NOMO-1 treated with DMSO at 0.1 percent for 48 hours (cell line): ENCODE results near the gene FOXO6.

Experiments used
- DNase-seq: peaks from one replicate; lab custom pipeline; 2025; ENCODE audit not compliant: unreplicated experiment; lab: John Stamatoyannopoulos, UW

FOXO6 gene

DNA sequence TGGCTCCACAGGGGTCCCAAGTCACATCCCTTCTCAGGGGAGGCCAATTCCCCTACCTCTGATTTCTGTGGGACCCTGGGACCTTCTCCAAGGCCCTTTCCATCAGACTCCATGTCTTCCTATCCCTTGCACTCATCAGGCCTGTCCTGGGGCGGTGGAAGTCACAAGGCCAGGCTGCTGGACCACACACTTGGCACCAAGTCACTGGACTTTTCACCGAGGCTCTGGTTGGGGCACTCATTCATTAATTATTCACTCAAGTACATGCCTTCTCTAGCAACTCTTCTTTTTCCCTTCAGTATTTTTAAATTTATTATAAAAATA is 11.2 kb upstream of the FOXO6 start:
- no peak for DNase-seq

DNA sequence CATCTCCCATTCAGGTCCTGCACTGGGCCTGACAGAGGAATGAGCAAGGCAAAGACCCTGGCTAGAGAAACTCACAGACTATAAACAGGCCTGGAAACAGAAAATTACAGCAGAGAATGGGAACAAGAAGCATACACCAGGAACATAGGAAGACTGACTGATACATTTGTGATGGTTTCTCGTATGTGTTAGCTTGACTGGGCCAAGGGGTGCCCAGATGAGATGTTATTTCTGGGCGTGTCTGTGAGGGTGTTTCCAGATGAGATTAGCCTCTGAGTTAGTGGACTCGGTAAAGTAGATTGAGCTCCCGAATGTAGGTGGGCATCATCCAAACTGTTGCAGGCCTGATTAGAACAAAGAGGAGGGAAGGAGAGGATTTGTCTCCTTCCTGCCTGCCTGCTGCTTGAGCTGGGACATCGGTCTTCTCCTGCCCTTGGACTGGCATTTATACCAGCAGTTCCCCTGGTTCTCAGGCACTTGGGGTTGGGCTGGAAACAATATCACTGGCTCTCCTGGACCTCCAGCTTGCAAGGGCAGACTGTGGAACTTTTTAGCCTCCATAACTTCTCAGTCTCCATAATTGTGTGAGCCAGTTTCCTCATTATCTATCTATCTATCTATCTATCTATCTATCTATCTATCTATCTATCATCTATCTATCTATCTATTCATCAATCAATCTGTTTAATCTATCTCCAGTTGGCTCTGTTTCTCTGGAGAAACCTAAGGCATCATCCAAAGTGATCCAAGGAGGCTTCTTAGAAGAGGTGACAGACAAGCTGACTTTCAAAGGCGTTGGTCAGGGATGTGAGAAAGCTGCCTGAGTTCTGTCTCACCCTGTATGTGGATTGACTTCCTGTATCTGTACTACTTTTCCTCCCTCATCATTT is 9.7 kb upstream of the FOXO6 start:
- DNase-seq, result no peak

DNA sequence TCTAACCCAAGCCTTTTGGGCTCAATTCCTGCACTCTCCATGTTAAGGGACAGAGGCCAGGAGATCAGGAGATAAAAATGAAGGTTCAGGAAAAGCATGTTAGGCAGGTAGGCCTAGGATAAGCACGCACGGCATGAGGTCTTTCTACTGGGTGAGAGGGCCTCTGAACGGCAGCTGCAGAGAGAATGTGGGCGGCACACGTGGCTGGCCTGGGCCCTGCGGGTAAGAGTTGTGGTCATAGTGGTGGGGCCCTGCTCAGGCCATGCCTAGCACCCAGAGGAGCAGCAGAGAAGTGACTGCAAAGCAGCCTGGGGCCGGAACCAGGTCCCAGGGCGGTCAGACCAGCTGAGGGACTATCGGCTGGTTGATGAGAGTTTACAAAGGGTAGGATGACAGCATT is 7.5 kb upstream of the FOXO6 start:
- DNase-seq, result peak; percentile 74

DNA sequence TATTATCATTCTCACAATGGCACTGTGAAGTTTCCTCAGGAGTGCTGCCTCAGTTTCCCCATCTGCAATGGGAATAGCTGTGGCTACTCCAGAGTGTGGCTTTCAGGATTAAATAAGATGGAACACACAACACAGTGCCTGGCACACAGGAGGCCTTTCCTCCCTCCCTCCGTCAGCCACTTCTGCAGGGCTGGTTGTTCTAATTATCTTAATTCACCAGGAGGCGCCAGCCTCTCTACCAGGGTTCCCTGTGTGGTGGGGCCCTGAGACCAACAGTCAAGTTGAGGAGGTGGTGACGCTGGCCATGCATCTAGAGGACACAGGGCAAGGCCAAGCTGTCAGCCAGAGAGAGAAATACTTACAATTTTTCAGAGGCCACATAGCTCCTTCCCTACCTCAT is 6.3 kb upstream of the FOXO6 start:
- no peak for DNase-seq

DNA sequence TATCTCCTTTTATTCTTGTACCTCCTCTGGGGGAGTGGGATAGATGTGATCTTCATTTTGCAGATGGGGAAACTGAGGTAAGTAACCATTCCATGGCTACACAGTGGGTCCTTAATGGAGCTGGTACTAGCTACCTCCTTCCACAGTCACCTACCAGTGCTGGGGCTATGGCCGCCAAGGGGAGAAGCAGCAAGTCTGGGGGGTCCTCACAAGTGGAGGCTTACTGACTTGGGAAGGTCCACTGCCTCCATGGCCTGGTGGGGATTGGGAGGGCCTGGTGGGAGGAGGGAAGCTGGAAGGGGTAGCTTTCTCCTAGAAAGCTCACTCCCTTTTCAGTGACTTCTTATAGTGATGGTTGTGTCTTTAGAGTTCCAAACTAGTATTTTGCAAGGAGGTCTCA is 5.9 kb upstream of the FOXO6 start:
- DNase-seq, result no peak

DNA sequence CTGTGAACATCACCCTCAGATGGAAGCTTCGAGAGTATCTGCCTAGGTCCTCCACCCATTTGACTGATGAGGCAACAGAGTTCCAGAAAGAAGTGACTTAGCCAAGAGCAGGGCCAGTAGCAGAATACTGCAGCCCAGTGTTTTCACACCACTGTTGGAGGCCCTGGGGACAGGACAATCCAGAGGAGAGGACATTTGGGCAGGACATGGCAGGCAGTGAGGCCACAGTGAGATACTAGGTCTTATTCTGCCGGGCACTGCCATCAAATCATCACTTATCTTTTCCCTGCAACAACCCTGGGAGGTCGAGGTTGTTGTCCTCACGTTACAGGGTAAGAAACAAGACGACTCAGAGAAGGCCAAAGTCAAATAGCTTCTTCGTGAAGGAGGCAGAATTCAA is 5.5 kb upstream of the FOXO6 start:
- DNase-seq, result no peak

DNA sequence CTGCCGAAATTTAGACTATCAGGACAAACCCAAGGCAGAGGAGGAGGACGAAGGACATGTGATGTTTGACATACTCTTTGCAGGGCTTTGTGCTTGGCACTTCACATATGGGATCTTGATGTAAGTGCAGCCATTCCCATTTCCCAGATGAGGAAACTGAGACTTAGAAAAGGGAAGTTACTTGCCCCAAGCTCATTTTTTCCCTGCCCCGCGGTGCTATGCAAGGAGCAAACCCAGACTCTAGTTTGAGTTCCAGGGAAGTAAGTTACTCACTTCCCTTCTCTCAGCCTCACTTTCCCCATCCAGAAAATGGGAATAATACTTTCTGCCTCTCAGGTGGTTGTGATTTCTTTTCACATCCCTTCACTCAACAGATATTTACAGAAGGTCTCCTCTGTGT is 4.5 kb upstream of the FOXO6 start:
- no peak for DNase-seq

DNA sequence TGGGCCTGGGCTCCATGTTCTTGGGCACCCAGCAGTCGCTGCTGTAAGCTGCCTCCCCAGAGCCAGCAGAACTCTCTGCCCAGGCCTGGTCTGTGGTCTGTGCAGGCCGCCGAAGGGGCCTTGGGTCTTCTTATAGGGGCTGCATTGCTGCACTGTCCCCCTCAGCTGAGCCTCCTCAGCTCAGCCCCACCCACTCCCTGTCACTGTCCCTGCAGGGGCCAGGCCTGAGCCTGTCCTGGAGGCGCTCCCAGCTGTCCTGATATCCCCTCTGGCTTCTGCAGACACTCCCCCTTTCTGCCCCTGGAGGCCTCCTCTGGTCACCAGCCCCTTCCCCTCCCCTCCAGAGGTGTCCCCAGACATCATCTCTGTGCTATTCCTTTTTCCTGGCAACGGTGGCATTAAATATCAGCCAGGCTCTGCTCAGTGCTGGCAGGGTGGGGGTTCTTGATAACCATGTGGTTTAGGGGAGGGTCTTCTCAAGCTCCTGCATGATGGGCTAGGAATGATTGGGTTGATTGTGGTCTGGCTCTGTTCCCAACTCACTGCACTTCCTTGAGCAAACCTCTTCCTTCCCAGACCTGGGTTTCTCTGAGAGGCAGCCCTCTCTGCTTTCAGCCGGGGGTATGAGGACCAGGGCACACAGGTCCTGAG is 3.7 kb upstream of the FOXO6 start:
- no peak for DNase-seq

DNA sequence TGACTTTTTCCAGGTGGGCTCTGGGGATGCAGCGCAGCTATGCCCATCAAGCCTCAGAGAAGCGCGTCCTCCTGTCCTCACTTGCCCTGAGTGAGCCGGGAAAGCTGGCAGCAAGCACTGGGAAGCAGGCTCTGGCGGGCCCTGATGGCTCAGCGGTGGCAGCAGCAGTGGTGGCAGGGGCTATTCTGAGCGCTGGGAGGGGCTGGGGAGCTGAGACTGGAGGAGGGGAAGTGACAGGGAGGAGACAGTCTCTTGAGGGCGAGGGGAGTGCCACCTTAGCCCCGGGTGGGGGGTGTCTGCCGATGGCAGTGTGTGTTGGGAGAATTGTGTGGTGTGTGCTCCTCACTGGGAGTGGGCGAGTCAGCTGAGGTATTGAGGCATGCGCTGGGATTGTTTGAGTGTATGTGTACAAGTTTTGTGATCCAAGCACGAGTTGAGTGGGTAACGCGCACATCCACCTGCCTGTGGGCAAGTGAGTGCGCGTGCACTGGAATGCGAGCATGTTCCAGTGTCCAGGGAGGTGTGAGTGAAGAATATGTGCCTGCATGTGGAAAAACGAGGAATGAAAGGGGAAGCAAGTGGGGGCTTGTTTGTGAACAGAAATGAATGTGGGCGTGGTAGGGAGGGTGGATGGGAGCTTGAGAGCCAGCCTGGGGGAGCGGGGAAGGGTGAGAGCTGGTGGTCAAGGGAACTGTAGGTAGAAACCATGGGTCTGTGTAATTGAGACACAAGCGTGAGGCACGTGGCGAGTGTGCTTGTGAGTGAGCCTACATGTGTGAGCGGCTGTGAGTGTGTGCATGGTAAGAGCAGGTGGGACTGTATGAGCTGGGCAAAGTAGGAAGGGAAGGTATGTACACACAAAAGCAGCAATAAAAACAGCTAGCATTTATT is 2.9 kb upstream of the FOXO6 start:
- DNase-seq, result no peak

DNA sequence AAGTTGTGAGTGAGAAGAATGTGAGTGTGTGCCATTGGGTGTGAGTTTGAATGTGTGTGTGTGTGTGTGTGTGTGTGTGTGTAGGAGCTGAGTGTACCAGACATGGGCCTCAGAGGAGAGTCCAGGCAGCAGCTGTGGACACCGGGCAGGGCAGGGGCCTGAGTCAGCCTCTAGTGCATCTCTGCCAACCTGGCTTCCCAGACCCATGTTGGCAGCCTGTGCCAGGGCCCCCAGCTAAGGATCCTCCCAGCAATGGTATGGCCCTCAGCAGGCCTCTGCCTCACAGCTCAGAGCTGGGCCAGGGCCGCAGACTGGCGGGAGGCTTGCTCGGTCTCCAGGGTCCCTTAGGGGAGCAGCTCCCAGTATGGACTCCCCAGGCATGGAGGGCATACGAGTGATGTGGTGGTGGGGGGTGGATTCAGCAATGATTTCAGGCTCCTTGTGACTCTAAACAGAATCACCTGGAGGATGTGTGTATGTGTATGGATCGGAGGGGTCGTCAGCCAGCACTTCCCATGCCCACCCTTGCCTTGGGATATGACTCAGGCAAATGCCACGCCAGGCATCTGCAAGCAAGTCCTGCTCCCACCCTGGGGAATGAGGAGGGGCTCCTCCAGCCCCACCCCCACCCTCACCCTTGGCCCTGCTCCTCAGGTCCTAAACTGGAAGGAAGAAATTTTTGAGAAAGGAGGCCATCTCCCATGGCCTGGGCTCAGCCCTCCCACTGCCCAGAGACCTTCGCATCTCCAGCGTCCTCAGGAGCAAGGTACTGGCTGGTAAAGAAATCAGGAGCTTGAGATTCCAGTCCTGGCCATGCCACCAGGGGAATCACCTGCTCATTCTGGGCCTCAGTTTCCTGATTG is 1.8 kb upstream of the FOXO6 start:
- DNase-seq, result no peak

DNA sequence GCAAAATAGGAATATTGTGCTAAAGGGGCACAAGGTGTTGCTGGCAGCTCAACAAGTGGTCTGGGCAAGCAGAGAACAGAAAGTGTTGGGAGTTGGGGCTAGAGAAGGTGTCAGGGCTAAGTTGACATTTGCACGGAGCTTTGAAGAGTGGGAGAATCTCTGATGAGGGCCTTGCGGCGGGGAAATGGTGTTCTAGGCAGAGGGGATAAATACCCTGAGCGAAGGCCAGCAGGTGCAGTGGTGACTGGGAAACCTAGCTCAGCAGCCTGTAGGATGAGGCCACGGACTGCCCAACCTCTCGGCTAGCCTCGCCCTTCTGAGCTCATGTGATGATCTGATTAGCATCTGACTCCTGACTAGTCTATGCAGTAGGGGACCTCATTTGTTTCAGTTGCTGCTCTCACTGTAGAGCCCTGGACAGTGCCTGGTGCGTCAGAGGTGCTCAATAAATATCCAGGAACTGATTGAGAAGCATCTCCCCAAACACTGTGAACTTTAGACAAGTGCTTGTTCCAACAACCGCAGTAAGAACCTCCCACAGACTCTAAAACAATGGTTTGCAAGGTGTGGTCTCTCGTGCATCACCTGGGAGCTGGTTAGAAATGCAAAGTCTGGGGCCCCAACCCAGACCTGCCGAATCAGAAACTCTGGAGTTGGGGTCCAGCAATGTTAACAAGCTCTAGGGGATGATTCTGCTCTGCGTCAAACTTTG is 1.0 kb upstream of the FOXO6 start:
- no peak for DNase-seq

DNA sequence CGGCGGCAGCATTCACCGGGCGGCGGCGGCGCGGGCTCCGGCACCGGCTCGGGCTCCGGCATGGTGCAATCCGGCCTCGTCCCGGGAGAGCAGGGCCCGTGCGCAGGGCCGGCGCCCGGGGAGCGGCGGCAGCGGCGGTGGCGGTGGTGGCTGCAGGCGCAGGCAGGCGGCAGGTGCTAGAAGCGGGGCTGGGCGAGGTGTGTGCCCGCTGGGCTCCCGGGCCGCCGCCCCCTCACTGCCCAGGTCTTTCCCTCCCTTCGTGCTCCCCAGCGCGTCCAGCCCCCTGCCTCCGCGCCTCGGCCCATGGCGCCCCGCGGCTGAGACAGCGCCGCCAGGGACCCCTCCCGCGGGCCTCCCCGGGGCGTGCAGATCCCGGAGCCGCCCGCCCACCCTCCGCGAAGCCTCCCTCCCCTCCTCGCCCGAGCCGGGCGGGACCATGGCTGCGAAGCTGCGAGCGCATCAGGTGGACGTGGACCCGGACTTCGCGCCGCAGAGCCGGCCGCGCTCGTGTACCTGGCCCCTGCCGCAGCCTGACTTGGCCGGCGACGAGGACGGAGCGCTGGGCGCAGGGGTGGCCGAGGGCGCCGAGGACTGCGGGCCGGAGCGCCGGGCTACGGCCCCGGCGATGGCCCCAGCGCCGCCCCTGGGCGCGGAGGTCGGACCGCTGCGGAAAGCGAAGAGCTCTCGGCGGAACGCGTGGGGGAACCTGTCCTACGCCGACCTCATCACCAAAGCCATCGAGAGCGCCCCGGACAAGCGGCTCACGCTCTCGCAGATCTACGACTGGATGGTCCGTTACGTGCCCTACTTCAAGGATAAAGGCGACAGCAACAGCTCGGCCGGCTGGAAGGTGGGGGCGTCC is 492 bp downstream of the FOXO6 start:
- DNase-seq, result no peak

DNA sequence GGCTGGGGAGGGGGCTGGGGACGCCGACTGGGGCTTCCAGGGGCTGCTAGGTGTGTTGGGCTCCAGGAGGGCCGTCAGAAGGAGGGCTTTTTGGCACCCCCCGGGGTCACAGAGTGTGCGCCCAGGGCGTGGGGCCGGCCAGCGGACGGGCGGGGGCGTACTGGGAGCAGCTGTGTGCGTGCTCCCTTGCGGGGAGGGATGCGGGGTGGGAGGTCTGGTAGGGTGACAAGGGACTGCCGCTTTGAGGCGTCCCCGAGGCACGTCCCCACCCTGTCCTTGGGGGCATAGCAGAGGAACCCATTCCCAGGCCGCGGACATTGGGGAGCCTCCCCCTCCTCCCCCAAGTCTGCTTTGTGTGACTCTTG is 1.1 kb downstream of the FOXO6 start:
- no peak for DNase-seq

DNA sequence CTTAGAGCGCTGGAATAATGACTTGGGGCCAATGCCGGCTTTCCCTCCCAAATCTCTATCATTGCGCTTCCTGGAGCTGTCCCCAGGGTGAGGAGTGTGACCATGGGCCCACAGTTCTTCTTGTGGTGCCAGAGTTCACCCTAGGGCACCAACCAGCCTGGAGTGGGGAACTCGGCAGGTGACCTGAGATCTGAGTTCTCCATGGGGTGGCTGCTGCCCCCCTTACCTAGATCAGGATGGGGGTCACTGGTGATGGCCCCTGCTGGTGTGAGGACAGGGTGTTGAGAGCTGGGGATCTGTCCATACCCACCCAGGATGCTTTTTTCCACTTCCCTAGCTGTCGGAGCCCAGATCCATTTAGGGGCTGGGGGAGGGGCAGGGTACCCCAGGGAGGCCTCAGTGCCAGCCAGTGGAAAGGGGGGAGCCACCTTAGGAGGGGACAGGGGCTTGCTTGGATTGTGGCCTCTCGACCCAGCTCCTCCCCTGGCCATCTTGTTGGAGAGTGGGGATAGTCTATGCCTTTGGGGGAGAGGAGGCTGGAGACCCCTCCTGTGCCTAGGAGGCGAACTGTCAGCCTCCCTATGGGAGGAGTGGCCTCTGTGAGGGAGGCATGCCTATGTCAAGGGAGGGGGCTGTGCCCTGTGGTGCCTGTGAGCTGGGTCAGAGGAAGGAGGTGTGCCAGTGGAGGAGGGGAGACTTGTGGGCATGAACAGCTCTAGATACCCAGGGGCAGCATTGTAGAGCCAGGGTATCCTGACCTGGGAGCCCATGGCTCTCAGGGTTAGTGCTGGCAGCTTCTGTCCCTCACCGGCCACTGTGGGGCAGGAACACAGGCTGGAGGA is 1.7 kb downstream of the FOXO6 start:
- DNase-seq, result no peak

DNA sequence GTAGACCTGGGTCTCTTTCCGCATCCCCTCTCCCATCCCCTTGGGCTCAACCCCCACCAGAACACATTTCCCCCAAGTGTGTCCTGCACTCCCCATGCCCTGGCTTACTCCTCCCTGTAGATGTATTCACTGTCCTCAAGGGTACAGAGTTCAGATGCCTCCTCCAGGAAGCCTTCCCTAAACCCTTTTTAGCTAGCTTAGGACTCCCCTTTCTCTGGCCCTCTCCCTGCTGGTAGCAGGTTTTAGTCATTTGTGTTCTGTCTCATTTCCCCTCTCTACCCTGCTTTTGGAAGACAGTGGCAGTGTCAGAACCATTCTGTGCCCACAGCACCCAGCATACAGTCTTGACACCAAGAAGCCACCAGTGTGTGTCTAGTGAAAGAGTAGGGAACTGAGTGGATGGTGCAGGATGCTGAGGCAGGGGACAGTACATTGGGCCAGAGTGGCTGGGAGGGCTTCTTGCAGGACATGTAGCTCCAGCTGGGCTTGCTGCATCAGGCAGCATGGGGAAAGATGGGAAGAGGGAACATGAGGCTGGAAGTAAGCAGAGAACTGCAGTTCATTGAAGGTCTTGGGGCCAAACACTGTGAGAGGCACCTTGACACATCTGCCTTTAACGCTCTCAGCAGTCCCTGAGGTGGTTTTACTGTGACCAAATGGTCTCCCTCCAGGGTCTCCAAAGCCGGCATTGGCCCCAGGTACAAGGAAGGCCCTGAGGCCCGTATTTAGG is 2.5 kb downstream of the FOXO6 start:
- DNase-seq, result no peak

DNA sequence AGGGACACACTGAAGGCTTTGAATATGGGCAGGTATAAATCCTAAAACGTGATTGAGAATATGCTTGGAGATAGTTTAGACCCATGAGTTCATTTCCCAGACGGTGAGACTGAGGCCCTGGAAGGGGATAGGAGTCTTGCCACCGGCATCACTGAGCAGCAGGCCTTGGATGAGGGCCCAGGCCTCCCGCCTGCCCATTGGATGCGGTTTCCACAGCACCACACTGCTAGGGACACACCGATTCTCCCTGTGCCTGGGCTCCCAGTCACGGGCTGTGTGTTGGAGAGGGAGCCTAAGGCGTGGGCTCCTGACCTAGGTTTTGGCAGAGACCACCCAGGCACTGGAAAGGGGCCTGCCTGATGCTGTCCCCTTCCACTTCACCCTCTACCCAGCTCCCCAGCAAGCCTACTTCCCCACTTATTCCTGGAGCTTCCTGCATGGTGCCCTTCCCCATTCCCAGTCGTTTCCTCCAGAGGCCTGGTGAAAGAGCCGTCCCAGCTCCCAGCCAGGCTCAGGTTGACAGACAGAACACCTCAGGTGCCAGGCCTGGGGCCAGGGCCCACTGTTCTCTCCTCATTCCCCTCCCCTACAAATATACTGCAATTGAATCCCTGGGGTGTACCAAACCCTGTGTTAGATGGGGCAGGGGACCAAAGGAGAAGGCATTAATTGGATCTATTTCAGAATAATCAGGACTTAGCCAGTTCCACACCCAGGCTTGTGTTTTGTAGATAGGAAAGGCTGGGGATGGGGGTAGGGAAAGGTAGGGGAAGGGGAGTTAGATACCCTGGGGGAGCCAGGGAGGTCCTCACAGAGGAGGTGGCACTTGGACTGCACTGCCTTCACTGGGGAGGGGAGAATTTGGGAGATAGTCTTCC is 3.4 kb downstream of the FOXO6 start:
- DNase-seq, result no peak

DNA sequence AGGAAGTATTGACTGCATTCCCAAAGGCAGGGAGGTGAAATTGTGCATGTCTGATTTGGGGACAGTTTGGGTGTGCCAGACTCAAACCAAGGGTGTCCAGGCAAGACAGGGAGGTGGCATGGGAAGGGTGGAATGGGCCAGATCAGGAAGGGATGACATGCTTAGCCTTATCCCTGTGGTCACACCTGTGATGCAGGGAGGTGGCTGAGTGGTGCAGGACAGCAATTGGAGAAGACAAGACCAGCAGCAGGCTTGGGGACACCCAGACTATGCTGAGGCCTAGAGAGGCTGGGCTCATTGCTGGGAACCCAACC is 4.0 kb downstream of the FOXO6 start:
- no peak for DNase-seq
